GF-D8 (cell line): ENCODE data around the gene PLVAP.
A peak's percentile ranks its signal among the peaks of the same experiment; 100 is the strongest.

Source experiments
- DNase-seq: peaks from one replicate; lab custom pipeline; 2025; lab: John Stamatoyannopoulos, UW

Gene PLVAP

GRCh38 chr19:17333611-17334413 is 43.3 kb downstream of the PLVAP start:
- peak; percentile 24 for DNase-seq

- peak; percentile 18 for DNase-seq
These were observed 44.2 kb downstream of the PLVAP start for GRCh38 chr19:17332677-17333581.

- DNase-seq = no peak
These were observed 44.8 kb downstream of the PLVAP start for GRCh38 chr19:17332360-17332676.

- no peak for DNase-seq
These were observed 46.0 kb downstream of the PLVAP start for GRCh38 chr19:17331045-17331558.

GRCh38 chr19:17330262-17331044 is 46.7 kb downstream of the PLVAP start:
- DNase-seq = no peak

- DNase-seq = no peak
These were observed 47.5 kb downstream of the PLVAP start for GRCh38 chr19:17329366-17330261.

DNA sequence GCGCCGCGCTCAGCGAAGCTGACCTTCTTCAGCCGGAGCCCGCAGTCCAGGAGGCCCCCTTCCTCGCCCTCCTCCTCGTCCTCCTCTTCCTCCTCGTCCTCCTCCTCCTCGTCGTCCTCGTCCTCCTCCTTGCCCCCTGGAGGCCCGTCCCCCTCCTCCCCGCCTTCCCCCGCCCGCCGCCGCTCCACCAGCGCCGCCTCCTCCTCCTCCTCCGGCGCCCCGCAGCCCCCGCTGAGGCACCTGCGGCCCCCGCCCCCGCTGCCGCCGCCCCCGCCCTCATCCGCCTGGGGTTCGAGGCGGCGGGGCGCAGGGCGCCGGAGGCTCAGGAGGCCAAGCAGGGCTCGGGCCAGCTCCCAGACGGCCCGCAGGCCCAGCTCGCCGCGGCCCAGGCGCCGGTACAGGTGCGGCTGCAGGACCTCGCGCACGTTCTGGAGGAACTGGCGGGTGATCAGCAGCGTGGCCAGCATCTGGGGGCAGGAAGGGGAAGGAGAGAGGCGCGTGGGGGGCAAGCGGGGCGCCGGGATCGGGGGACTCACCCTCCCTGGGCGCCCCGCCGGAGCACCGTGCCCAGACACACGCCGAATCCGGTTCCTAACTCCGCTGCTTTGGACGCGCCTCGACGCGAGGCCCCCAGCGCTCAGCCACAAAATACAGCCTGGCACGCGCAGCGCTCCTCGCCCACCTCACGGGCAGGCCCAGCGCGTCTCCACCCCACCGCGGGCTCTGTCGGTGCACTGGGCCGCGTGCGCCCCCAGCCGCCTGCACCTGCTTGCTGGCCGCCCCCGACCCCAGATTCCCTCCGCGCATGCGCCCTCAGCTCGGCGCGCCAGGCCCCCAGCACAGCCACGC is 48.4 kb downstream of the PLVAP start:
- DNase-seq = no peak

- no peak for DNase-seq
These were observed 49.3 kb downstream of the PLVAP start for GRCh38 chr19:17327654-17328516.

DNA sequence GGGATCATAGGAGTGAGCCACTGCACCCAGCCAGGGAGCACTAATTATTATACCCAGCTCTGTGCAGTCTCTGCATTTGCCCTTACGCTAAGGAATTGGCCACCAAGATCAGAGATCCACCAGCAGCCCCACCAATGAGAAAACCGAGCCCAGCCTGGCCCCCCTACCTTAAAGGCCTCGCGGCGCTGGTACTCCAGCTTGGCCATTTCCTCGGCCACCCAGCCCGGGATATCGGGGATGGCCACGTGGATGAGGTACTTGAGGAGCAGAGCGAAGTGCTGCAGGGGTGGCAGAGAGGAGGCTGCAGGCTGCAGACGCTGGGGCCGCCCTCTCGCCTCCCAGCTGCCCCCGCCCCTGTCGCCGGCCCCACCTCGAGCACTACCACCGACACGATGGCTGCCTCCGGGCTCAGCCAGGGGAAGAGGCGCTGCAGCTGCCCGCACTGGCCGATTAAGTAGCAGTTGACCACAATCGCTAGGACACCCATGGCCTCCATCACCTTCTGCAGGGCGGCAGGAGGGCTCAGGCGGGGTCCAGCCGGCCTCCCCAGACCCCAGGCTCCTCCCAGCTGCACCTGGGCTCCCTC is 50.0 kb downstream of the PLVAP start:
- no peak for DNase-seq

DNA sequence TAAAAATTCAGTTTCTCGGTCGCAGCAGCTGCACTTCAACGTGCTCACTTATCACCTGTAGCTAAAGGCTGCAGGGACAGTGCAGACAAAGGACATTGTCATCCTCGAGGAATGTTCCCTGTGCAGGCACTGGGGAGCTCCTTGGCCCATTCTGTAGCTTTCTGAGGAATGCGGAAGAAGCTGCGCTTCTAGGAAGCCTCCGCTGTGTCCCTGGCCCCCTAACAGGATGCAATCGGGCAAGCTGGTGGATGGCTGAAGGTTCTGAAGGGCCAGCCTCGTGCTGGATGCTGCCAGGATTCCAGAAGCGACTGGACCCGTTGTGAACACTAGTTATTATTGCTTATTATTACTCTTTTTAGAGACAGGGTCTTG is 50.6 kb downstream of the PLVAP start:
- DNase-seq = no peak

DNA sequence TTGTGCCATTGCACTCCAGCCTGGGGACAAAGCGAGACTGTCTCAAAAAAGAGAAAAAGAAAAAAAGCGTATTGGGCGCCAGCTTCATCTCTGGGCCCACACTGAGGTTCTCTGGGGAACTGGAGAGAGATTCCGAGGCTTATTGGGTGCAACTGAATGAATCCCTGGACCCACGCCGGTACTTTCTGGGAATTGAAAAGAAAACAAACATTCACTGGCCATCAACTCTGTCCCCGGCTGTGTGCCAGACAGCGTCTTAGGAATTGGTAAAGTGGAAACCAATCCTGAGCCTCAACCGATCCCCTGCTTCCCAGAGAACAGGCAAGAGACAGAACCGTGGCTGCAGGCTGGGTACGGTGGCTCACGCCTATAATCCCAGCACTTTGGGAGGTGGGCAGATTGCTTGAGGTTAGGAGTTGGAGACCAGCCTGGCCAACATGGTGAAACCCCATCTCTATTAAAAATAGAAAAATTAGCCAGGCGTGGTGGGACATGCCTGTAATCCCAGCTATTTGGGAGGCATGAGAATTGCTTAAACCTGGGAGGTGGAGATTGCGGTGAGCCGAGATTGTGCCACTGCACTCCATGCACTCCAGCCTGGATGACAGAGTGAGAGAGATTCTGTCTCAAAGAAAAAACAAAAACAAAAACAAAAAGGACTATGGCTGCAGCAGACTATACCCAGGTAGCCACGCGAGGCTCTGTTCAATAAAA is 51.1 kb downstream of the PLVAP start:
- DNase-seq = no peak

DNA sequence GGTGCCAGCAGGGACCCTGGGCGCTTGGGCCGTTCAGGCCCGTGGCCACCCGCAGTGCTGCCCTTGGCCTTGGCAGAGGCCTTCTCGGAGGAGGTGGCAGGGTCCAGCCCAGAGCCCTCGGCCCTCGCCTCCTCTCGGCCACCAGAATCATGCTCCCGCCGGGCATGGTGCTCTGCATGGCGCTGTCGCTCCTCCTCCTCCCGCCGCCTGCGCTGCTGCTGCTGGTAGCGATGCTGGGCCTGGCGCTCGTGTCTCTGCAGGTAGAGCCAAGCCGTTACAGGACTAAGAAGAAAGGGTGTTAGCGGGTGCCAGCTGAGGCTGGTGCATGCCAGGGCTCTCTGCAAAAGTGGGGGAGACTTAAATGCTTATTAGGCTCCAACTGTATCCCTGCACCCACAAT is 52.0 kb downstream of the PLVAP start:
- no peak for DNase-seq

- no peak for DNase-seq
These were observed 52.6 kb downstream of the PLVAP start for GRCh38 chr19:17324357-17325114.

DNA sequence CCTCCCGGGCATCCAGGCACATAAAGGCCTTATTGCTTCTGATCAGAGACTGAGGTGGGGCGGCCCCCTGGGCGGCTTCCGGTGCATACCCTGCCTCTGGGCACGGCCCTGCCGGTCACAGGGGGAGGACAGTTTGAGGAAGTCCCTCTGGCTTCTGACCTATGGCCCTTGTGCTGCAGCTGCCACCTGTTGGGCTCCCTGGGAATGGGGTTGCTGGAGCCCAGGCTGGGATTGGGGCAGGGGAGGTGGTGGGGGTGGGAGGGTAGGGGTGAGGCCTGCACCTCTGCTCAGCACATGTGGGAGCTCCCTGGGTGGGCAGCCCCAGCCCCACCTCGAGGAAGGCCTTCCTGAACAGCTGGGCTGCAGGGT is 53.2 kb downstream of the PLVAP start:
- no peak for DNase-seq

GRCh38 chr19:17323300-17323963 is 53.7 kb downstream of the PLVAP start:
- DNase-seq = no peak

DNA sequence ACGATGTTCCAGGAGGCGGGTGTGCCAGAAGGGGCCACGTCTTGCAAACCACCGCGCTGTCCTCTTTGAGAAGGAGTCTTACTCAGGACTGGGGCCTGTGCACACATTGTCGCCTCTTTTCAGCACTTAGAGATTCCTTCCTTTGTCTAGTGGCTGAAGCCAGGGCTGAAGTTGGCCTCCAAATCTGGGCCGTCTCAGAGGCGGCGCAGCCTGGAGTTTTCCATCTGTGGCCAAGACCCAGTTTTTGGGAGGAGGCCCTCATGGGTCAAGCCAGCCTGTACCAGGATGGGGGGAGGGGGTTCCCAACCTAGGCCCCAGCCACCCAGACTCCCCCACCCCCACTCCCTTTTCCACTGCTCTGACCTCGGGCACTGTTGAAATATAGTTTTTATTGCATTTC is 54.3 kb downstream of the PLVAP start:
- DNase-seq = no peak
